Activated naive CD4-positive, alpha-beta T cell treated with anti-CD3 and anti-CD28 coated beads, Interleukin-2, amount 50 U/mL, for 72 hours (primary cell): ENCODE results near the gene ZSWIM5. TPM values are rescaled to one million over a fixed set of nuclear protein-coding genes. Genes with fewer than 3 reads are reported as not detected.
"Not testable (repeated sequence)": the region's sequence is repeated elsewhere in the genome, so short reads cannot be mapped to it uniquely, and the experiment has no call there.

Experiments used
- ATAC-seq, 2 donors: fragments of 150-1000 bp; cut with Tn5 transposase; 2 replicates each; pipeline ENCODE4 v1.10.0; 2021; ENCODE audit warnings: mild to moderate bottlenecking in 2 of 2, moderate library complexity in 2 of 2
- DNase-seq, 2 donors: peaks; one replicate each; pipeline ENCODE4 v3.0.0; 2021 to 2022; ENCODE audit warnings: low spot score in 2 of 2
- H3K27ac Mint-ChIP-seq, 2 donors: one replicate each; pipeline ENCODE4 v1.8.0; 2022; ENCODE audit warnings: mild to moderate bottlenecking in 2 of 2, mixed read lengths in 2 of 2
- H3K36me3 Mint-ChIP-seq, 2 donors: one replicate each; pipeline ENCODE4 v1.8.0; 2022; ENCODE audit warnings: mixed read lengths in 2 of 2
- H3K9me3 Mint-ChIP-seq, 2 donors: one replicate each; pipeline ENCODE4 v1.8.0; 2022; ENCODE audit warnings: mixed read lengths in 2 of 2
- total RNA-seq, 2 donors: library from RNA; stranded (reverse); gene quantifications; one replicate each; pipeline ENCODE4 v1.2.3, GENCODE V29; 2022

Gene ZSWIM5
- total RNA-seq, 2 donors from 2014 or later: 0.05 to 2.9 TPM

DNA sequence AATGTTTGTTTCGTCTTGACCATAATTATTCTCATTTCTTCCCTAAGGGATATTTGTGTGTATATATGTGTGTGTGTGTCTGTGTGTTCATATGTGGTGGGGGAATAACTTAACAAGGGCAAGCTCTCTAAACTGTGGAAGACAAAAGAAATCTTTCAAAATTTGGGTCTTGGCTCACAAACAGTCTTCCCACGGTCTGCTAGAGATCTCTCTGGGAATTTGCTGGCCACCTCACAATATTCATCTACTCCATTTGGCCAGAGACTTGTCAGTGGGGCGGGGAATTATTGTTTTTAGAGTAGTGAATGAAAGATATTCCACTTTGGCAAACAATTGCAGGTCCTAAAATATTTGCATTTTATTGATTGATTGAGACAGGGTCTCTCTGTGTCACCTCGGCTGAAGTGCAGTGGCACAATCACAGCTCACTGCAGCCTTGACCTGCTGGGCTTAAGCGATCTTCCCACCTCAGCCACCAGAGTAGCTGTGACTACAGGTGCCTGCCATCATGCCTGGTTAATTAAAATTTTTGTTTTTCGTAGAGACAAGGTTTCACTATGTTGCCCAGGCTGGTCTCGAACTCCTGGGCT lies 212.0 kb downstream of the ZSWIM5 start:
- H3K36me3 Mint-ChIP-seq: no peaks in the 10 kb centered on the region
- no peaks in the 10 kb centered on the region for H3K9me3 Mint-ChIP-seq

DNA sequence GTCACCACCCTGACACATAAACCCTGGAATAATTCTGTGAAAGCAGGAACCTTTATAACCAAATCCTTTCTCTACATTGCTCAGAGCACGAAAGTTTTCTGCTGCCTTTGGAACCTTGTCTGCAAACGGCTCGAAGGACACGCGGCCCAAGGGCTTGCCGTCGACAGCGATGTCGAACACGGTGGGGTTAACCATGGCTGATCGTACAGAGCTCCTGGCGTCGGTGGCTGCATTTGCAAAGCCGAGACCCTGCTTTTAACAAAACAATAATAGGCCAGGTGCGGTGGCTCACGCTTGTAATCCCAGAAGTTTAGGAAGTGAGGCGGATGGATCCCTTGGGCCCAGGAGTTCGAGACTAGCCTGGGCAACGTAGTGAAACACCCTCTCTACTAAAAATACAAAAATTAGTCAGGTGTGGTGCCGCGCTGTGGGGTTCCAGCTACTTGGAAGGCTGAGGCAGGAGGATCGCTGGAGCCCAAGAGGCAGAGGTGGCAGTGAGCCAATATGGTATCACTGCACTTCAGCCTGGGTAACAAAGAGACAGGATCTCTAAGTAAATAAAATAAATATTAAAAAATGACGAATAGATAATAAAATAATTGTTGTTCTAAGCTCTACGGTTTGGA lies 217.8 kb downstream of the ZSWIM5 start:
- no peak for ATAC-seq
- H3K9me3 Mint-ChIP-seq: no peaks in the 10 kb centered on the region
- DNase-seq: no peak
- peaks cover 8 to 14% of the 10 kb centered on the region in 2 donors for H3K36me3 Mint-ChIP-seq
- H3K27ac Mint-ChIP-seq: no peak overlapping the region

More for the DNA sequence above, 212.0 kb downstream of the ZSWIM5 start:
- ATAC-seq (no peak), DNase-seq (no peak)
- H3K27ac Mint-ChIP-seq: no peak overlapping the region

DNA sequence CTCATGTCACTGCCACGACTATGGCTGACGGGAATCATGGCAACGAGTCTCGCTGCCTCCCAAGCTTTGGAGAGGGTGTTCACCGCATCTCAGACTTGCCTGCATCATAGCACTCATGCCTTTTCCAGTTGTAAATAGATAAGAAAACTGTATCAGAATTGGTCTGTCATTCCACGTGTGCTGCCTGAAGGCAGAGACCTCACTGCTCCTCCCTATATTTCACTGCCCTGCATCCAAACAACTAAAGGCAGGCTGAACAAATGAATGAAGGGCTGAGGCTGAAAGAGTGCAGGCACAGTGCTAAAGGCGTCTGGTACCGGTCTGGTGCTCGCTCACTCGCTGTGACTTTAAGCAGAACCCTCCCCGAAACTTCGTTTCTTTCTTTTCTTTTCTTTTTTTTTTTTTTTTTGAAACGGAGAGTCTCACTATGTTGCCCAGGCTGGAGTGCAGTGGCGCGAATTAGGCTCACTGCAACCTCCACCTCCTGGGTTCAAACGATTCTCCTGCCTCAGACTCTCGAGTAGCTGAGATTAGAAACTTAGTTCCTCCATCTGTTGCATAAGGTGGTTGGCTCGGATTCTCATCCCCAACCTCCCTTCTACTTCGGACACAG lies 220.6 kb downstream of the ZSWIM5 start:
- peak in 1 of 2 donors; percentile 7 for ATAC-seq
- no peaks in the 10 kb centered on the region for H3K9me3 Mint-ChIP-seq

DNA sequence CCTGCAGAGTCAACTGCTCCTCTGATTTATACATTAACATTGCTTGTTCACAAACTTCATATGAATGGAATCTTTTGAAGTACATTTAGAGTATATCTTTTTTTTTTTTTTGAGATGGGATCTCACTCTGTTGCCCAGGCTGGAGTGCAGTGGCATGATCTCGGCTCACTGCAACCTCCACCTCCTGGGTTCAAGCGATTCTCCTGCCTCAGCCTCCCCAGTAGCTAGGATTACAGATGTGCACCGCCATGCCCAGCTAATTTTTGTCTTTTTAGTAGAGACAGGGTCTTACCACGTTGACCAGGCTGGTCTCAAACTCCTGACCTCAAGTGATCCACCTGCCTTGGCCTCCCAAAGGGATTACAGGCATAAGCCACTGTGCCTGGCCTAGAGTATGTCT lies 229.0 kb downstream of the ZSWIM5 start:
- H3K36me3 Mint-ChIP-seq: peaks cover 20 to 22% of the 10 kb centered on the region in 2 donors
- not testable (repeated sequence) for H3K9me3 Mint-ChIP-seq, DNase-seq, ATAC-seq, H3K27ac Mint-ChIP-seq

More for the DNA sequence above, 220.6 kb downstream of the ZSWIM5 start:
- no peak for DNase-seq
- peak overlapping the region; percentile 91 to 95 for H3K27ac Mint-ChIP-seq
- H3K36me3 Mint-ChIP-seq: peaks cover 10 to 14% of the 10 kb centered on the region in 2 donors

DNA sequence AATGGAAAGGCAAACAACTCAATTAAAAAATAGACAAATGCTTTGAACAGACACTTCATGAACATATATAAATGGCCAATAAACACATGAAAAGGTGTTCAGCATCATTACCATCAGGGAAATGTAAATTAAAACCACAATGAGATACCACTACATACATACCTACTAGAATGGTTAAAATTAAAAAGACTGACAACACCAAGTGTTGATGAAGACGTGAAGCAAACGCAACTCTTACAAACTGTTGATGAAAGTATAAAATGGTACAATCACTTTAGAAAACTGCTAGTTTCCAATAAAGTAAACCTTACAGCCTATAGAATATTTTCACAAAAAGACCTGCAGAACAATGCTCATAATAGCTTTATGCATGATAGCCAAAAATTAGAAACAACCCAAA lies 230.2 kb downstream of the ZSWIM5 start:
- H3K9me3 Mint-ChIP-seq: no peaks in the 10 kb centered on the region
- DNase-seq (no peak), ATAC-seq (no peak)
- peak overlapping the region in 1 of 2 donors; percentile 30 for H3K27ac Mint-ChIP-seq
- H3K36me3 Mint-ChIP-seq: peaks cover 20 to 22% of the 10 kb centered on the region in 2 donors

DNA sequence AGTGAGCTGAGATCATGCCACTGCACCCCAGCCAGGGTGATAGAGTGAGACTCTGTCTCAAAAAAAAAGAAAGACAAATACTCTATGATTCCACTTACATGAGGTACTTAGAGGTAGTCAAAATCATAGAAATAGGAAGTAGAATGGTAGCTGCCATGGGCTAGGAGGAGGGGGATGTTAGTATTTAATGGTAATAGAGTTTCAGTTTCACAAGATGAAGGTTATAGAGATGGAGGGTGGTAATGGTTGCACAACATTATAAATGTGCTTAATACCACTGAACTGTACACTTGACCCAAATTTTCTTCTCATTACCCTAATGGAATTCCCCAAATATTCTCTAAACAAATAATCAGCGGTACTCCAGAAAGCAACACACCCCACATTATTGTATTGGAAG lies 232.8 kb downstream of the ZSWIM5 start:
- peaks cover 18 to 20% of the 10 kb centered on the region in 2 donors for H3K36me3 Mint-ChIP-seq

DNA sequence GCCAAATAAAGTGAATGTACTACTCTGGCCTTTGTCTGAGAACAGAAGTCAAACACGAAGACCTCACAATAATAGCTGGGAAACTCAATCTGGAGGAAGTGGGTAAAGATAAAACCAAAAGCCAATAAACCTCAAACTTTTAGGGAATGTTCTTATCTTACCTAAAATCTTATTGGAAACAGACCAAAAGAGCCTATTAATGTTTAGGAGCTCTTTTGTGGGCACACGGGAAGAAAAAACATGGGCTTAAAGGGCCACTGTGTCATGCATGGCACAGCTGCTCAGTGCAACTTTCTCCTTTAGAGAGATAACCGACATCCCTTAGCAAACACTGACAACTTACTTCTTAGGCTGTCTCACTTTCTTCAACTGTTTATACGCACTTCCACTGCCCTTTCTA lies 236.1 kb downstream of the ZSWIM5 start:
- no peaks in the 10 kb centered on the region for H3K9me3 Mint-ChIP-seq
- no peak overlapping the region for H3K27ac Mint-ChIP-seq
- H3K36me3 Mint-ChIP-seq: peaks cover 5% of the 10 kb centered on the region in 2 donors
- DNase-seq (no peak), ATAC-seq (no peak)

More for the DNA sequence above, 232.8 kb downstream of the ZSWIM5 start:
- Mint-ChIP-seq H3K27ac (peak overlapping the region in 1 of 2 donors; percentile 81), H3K9me3 (no peaks in the 10 kb centered on the region)
- ATAC-seq (no peak), DNase-seq (no peak)

Other genes starting within 250 kb of the ZSWIM5 start
- 10 to 100 TPM; 35.8 to 43.4 TPM for gene EIF2B3, start 220.0 kb downstream of the ZSWIM5 start, total RNA-seq
- 10 to 100 TPM; 23.9 to 24.3 TPM for gene HECTD3, start 195.3 kb downstream of the ZSWIM5 start, total RNA-seq
- gene UROD, start 194.4 kb downstream of the ZSWIM5 start, total RNA-seq: 100 to 1,000 TPM; 149 to 176 TPM
- gene HPDL, start 120.3 kb upstream of the ZSWIM5 start, total RNA-seq: 10 to 100 TPM in 1 of 2 donors, 1 to 10 TPM in 1; 6.1 to 19.8 TPM
- 10 to 100 TPM; 30.2 to 34.0 TPM for gene TOE1, start 133.6 kb upstream of the ZSWIM5 start, total RNA-seq
- 10 to 100 TPM; 32.0 to 40.1 TPM for gene MUTYH, start 133.8 kb upstream of the ZSWIM5 start, total RNA-seq